ENCODE data around the gene NEDD4. TPM values are rescaled to one million over a fixed set of nuclear protein-coding genes. Genes with fewer than 3 reads are reported as not detected.

The NEDD4 gene
- total RNA-seq, 1 donor from 2014 or later = 55.4 TPM

GRCh38 chr15:55915221-55915620 lies 78.2 kb downstream of the NEDD4 start:
- H3K27me3 Mint-ChIP-seq (ENCODE audit: low read depth, unreplicated experiment) = no peaks in the 10 kb centered on the region
- peaks cover 33% of the 10 kb centered on the region for H3K4me1 Mint-ChIP-seq (ENCODE audit: low read depth, unreplicated experiment)
- H3K27ac ChIP-seq (ENCODE audit: low read depth, low read length) = peak overlapping the region; percentile 70

GRCh38 chr15:55914446-55914845 lies 79.0 kb downstream of the NEDD4 start:
- Histone ChIP-seq H3K4me2 (ENCODE audit: low read length) (peak overlapping the region; percentile 84), H4K20me1 (ENCODE audit: insufficient read depth, low read length) (no peaks in the 10 kb centered on the region), H3K4me1 (ENCODE audit: insufficient read depth, low read length) (peaks cover 22% of the 10 kb centered on the region), H3K36me3 (ENCODE audit: insufficient read depth, low read length) (no peaks in the 10 kb centered on the region), H2AFZ (ENCODE audit: low read depth, low read length) (no peak overlapping the region), H3K27ac (ENCODE audit: low read depth, low read length) (peak overlapping the region; percentile 70), H3K4me3 (ENCODE audit: insufficient read depth, low read depth, low read length) (peak overlapping the region; percentile 72), H3K27me3 (ENCODE audit: insufficient read depth, low read length) (no peaks in the 10 kb centered on the region), H3K9ac (ENCODE audit: low read length) (peak overlapping the region; percentile 80), H3K9me3 (ENCODE audit: insufficient read depth, low read depth, low read length) (no peaks in the 10 kb centered on the region), H3K79me2 (ENCODE audit: insufficient read depth, low read length) (peaks cover 71% of the 10 kb centered on the region)
- H3K27me3 Mint-ChIP-seq (ENCODE audit: low read depth, unreplicated experiment) = no peaks in the 10 kb centered on the region
- peaks cover 1% of the 10 kb centered on the region for H3K36me3 Mint-ChIP-seq (ENCODE audit: low read depth, unreplicated experiment)
- H3K9me3 Mint-ChIP-seq (ENCODE audit: unreplicated experiment) = no peaks in the 10 kb centered on the region
- H3K27ac Mint-ChIP-seq (ENCODE audit: unreplicated experiment) = peak overlapping the region; percentile 60
- H3K4me3 Mint-ChIP-seq (ENCODE audit: unreplicated experiment) = peak overlapping the region; percentile 79
- no peak for FAIRE-seq
- peaks cover 41% of the 10 kb centered on the region for H3K4me1 Mint-ChIP-seq (ENCODE audit: low read depth, unreplicated experiment)
- DNase-seq (ENCODE audit: low read depth) = peak; percentile 32
- no peak for TF ChIP-seq EZH2 (IDR thresholded peaks at IDR 0.05; ENCODE audit: insufficient read depth, low read length)
- TF ChIP-seq, protein P1, sequence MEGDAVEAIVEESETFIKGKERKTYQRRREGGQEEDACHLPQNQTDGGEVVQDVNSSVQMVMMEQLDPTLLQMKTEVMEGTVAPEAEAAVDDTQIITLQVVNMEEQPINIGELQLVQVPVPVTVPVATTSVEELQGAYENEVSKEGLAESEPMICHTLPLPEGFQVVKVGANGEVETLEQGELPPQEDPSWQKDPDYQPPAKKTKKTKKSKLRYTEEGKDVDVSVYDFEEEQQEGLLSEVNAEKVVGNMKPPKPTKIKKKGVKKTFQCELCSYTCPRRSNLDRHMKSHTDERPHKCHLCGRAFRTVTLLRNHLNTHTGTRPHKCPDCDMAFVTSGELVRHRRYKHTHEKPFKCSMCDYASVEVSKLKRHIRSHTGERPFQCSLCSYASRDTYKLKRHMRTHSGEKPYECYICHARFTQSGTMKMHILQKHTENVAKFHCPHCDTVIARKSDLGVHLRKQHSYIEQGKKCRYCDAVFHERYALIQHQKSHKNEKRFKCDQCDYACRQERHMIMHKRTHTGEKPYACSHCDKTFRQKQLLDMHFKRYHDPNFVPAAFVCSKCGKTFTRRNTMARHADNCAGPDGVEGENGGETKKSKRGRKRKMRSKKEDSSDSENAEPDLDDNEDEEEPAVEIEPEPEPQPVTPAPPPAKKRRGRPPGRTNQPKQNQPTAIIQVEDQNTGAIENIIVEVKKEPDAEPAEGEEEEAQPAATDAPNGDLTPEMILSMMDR (IDR thresholded peaks at IDR 0.05; ENCODE audit: insufficient read depth, low read depth, low read length) = no peak

More at GRCh38 chr15:55915221-55915620, 78.2 kb downstream of the NEDD4 start:
- peaks cover 19% of the 10 kb centered on the region for H3K4me1 ChIP-seq (ENCODE audit: insufficient read depth, low read length)
- Mint-ChIP-seq H3K36me3 (ENCODE audit: low read depth, unreplicated experiment) (peaks cover 1% of the 10 kb centered on the region), H3K27ac (ENCODE audit: unreplicated experiment) (peak overlapping the region; percentile 22), H3K9me3 (ENCODE audit: unreplicated experiment) (no peaks in the 10 kb centered on the region), H3K4me3 (ENCODE audit: unreplicated experiment) (peak overlapping the region; percentile 79)
- H4K20me1 ChIP-seq (ENCODE audit: insufficient read depth, low read length) = no peaks in the 10 kb centered on the region
- FAIRE-seq (no peak), DNase-seq (ENCODE audit: low read depth) (peak; percentile 46)
- H3K9ac ChIP-seq (ENCODE audit: low read length) = peak overlapping the region; percentile 80
- TF ChIP-seq, protein P1 (IDR thresholded peaks at IDR 0.05; ENCODE audit: insufficient read depth, low read depth, low read length) = no peak
- TF ChIP-seq EZH2 (IDR thresholded peaks at IDR 0.05; ENCODE audit: insufficient read depth, low read length) = no peak
- peaks cover 63% of the 10 kb centered on the region for H3K79me2 ChIP-seq (ENCODE audit: insufficient read depth, low read length)
- peak overlapping the region; percentile 72 for H3K4me3 ChIP-seq (ENCODE audit: insufficient read depth, low read depth, low read length)
- no peak overlapping the region for H2AFZ ChIP-seq (ENCODE audit: low read depth, low read length)
- H3K36me3 ChIP-seq (ENCODE audit: insufficient read depth, low read length) = no peaks in the 10 kb centered on the region
- H3K27me3 ChIP-seq (ENCODE audit: insufficient read depth, low read length) = no peaks in the 10 kb centered on the region
- H3K9me3 ChIP-seq (ENCODE audit: insufficient read depth, low read depth, low read length) = no peaks in the 10 kb centered on the region
- H3K4me2 ChIP-seq (ENCODE audit: low read length) = peak overlapping the region; percentile 84

- peaks cover 53% of the 10 kb centered on the region for H3K4me1 Mint-ChIP-seq (ENCODE audit: low read depth, unreplicated experiment)
- no peaks in the 10 kb centered on the region for H4K20me1 ChIP-seq (ENCODE audit: insufficient read depth, low read length)
- DNase-seq (ENCODE audit: low read depth) (no peak), FAIRE-seq (no peak)
- peak overlapping the region; percentile 72 for H3K4me3 ChIP-seq (ENCODE audit: insufficient read depth, low read depth, low read length)
- no peak overlapping the region for H2AFZ ChIP-seq (ENCODE audit: low read depth, low read length)
- H3K36me3 ChIP-seq (ENCODE audit: insufficient read depth, low read length) = no peaks in the 10 kb centered on the region
- peak overlapping the region; percentile 70 for H3K27ac ChIP-seq (ENCODE audit: low read depth, low read length)
- H3K79me2 ChIP-seq (ENCODE audit: insufficient read depth, low read length) = peaks cover 84% of the 10 kb centered on the region
- H3K4me3 Mint-ChIP-seq (ENCODE audit: unreplicated experiment) = peak overlapping the region; percentile 79
- no peaks in the 10 kb centered on the region for H3K27me3 ChIP-seq (ENCODE audit: insufficient read depth, low read length)
- TF ChIP-seq, protein P1 (IDR thresholded peaks at IDR 0.05; ENCODE audit: insufficient read depth, low read depth, low read length) = no peak
- no peak for TF ChIP-seq EZH2 (IDR thresholded peaks at IDR 0.05; ENCODE audit: insufficient read depth, low read length)
- peaks cover 33% of the 10 kb centered on the region for H3K4me1 ChIP-seq (ENCODE audit: insufficient read depth, low read length)
- peak overlapping the region; percentile 80 for H3K9ac ChIP-seq (ENCODE audit: low read length)
- peak overlapping the region; percentile 84 for H3K4me2 ChIP-seq (ENCODE audit: low read length)
- H3K9me3 Mint-ChIP-seq (ENCODE audit: unreplicated experiment) = no peaks in the 10 kb centered on the region
- no peak overlapping the region for H3K27ac Mint-ChIP-seq (ENCODE audit: unreplicated experiment)
- H3K27me3 Mint-ChIP-seq (ENCODE audit: low read depth, unreplicated experiment) = no peaks in the 10 kb centered on the region
- H3K9me3 ChIP-seq (ENCODE audit: insufficient read depth, low read depth, low read length) = no peaks in the 10 kb centered on the region
- H3K36me3 Mint-ChIP-seq (ENCODE audit: low read depth, unreplicated experiment) = peaks cover 1% of the 10 kb centered on the region
These were observed 80.4 kb downstream of the NEDD4 start for GRCh38 chr15:55912982-55913381.

All from astrocyte (in vitro differentiated cells and primary cell).